Measurements from ENCODE around the gene WWOX.

The WWOX gene

GRCh38 chr16:79261944-79262552, 1162.6 kb downstream of the WWOX start:
- no peak for TF ChIP-seq EZH2 (IDR thresholded peaks at IDR 0.05; ENCODE audit: borderline replicate concordance, low read depth, low read length, severe bottlenecking)
- TF ChIP-seq, protein P1, sequence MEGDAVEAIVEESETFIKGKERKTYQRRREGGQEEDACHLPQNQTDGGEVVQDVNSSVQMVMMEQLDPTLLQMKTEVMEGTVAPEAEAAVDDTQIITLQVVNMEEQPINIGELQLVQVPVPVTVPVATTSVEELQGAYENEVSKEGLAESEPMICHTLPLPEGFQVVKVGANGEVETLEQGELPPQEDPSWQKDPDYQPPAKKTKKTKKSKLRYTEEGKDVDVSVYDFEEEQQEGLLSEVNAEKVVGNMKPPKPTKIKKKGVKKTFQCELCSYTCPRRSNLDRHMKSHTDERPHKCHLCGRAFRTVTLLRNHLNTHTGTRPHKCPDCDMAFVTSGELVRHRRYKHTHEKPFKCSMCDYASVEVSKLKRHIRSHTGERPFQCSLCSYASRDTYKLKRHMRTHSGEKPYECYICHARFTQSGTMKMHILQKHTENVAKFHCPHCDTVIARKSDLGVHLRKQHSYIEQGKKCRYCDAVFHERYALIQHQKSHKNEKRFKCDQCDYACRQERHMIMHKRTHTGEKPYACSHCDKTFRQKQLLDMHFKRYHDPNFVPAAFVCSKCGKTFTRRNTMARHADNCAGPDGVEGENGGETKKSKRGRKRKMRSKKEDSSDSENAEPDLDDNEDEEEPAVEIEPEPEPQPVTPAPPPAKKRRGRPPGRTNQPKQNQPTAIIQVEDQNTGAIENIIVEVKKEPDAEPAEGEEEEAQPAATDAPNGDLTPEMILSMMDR (IDR thresholded peaks at IDR 0.05; ENCODE audit: borderline replicate concordance, extremely low read depth, low read length, poor library complexity, severe bottlenecking) = no peak
- H3K4me1 ChIP-seq (ENCODE audit: insufficient read depth, low read length) = no peaks in the 10 kb centered on the region
- H4K20me1 ChIP-seq (ENCODE audit: insufficient read depth, low read length) = no peaks in the 10 kb centered on the region
- no peak for DNase-seq
- H3K36me3 ChIP-seq (ENCODE audit: insufficient read depth, low read length) = no peaks in the 10 kb centered on the region
- H3K79me2 ChIP-seq (ENCODE audit: insufficient read depth, low read length) = no peaks in the 10 kb centered on the region
- H3K4me3 ChIP-seq (ENCODE audit: low read depth in 1 of 2, low read length in 2 of 2) = no peak overlapping the region
- ATAC-seq (ENCODE audit: insufficient read depth, low read depth) = no peak
- no peaks in the 10 kb centered on the region for H3K27me3 ChIP-seq (ENCODE audit: insufficient read depth, low read length, poor library complexity)
- no peak overlapping the region for H3K4me2 ChIP-seq (ENCODE audit: insufficient read depth, low read length)
- H3K27ac ChIP-seq (ENCODE audit: low read length) = no peak overlapping the region
- H3K9ac ChIP-seq (ENCODE audit: low read depth, low read length) = no peak overlapping the region
- no peak overlapping the region for H2AFZ ChIP-seq (ENCODE audit: low read depth, low read length)
- no peaks in the 10 kb centered on the region for H3K9me3 ChIP-seq (ENCODE audit: insufficient read depth, low read length, severe bottlenecking)
